ENCODE measurements around the gene PGAP6.
"Not testable (repeated sequence)": the region's sequence is repeated elsewhere in the genome, so short reads cannot be mapped to it uniquely, and the experiment has no call there.

The PGAP6 gene

DNA sequence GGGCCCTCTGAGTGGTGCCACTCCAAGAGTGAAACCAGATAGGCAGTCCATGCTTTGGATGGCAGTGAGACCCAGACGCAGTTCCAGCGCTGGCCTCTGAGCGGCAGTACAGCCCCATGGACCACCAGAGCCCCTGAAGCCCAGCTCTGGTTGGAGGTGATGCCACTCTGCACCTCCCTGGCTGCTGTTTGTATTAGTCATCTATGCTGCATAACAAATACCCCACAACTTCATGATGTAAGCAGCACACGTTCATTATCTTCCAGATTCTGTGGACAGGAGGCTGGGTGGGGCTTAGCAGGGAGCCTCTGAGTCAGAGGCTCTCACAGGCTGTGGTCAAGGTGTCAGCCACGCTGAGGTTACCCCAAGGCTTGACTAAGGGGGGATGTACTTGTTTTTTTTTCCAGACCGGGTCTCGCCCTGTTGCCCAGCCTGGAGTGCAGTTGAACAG lies 10.1 kb upstream of the PGAP6 start:
- Histone ChIP-seq H3K9me3 (ENCODE audit: insufficient read depth, low read length, severe bottlenecking) (no peaks in the 10 kb centered on the region), H3K27ac (ENCODE audit: low read length) (no peak overlapping the region), H3K4me2 (ENCODE audit: insufficient read depth, low read length) (peak overlapping the region; percentile 28; the same call in 1 of the 2 replicates), H2AFZ (ENCODE audit: low read depth, low read length) (no peak overlapping the region), H3K4me3 (ENCODE audit: low read depth in 1 of 2, low read length in 2 of 2) (no peak overlapping the region), H4K20me1 (ENCODE audit: insufficient read depth, low read length) (no peaks in the 10 kb centered on the region), H3K79me2 (ENCODE audit: insufficient read depth, low read length) (peaks cover 12% of the 10 kb centered on the region), H3K27me3 (ENCODE audit: insufficient read depth, low read length, poor library complexity) (no peaks in the 10 kb centered on the region), H3K9ac (ENCODE audit: low read depth, low read length) (no peak overlapping the region), H3K4me1 (ENCODE audit: insufficient read depth, low read length) (peaks cover 22% of the 10 kb centered on the region), H3K36me3 (ENCODE audit: insufficient read depth, low read length) (no peaks in the 10 kb centered on the region)
- peak; percentile 86 for ATAC-seq (ENCODE audit: insufficient read depth, low read depth)
- TF ChIP-seq EZH2 (IDR thresholded peaks at IDR 0.05; ENCODE audit: borderline replicate concordance, low read depth, low read length, severe bottlenecking), result no peak
- TF ChIP-seq, protein P1, sequence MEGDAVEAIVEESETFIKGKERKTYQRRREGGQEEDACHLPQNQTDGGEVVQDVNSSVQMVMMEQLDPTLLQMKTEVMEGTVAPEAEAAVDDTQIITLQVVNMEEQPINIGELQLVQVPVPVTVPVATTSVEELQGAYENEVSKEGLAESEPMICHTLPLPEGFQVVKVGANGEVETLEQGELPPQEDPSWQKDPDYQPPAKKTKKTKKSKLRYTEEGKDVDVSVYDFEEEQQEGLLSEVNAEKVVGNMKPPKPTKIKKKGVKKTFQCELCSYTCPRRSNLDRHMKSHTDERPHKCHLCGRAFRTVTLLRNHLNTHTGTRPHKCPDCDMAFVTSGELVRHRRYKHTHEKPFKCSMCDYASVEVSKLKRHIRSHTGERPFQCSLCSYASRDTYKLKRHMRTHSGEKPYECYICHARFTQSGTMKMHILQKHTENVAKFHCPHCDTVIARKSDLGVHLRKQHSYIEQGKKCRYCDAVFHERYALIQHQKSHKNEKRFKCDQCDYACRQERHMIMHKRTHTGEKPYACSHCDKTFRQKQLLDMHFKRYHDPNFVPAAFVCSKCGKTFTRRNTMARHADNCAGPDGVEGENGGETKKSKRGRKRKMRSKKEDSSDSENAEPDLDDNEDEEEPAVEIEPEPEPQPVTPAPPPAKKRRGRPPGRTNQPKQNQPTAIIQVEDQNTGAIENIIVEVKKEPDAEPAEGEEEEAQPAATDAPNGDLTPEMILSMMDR (IDR thresholded peaks at IDR 0.05; ENCODE audit: borderline replicate concordance, extremely low read depth, low read length, poor library complexity, severe bottlenecking), result peak; percentile 97
- peak; percentile 86 for DNase-seq

- Histone ChIP-seq H3K4me2 (ENCODE audit: insufficient read depth, low read length) (no peak overlapping the region), H3K27ac (ENCODE audit: low read length) (no peak overlapping the region), H3K9me3 (ENCODE audit: insufficient read depth, low read length, severe bottlenecking) (no peaks in the 10 kb centered on the region), H3K9ac (ENCODE audit: low read depth, low read length) (no peak overlapping the region), H4K20me1 (ENCODE audit: insufficient read depth, low read length) (no peaks in the 10 kb centered on the region), H3K4me1 (ENCODE audit: insufficient read depth, low read length) (peaks cover 2% of the 10 kb centered on the region; the same call in 1 of the 2 replicates), H3K79me2 (ENCODE audit: insufficient read depth, low read length) (0 out of 2 replicates have a peak, but pooled peaks cover 1% of the 10 kb centered on the region), H2AFZ (ENCODE audit: low read depth, low read length) (no peak overlapping the region), H3K27me3 (ENCODE audit: insufficient read depth, low read length, poor library complexity) (no peaks in the 10 kb centered on the region), H3K36me3 (ENCODE audit: insufficient read depth, low read length) (no peaks in the 10 kb centered on the region), H3K4me3 (ENCODE audit: low read depth in 1 of 2, low read length in 2 of 2) (no peak overlapping the region)
- DNase-seq (no peak), ATAC-seq (ENCODE audit: insufficient read depth, low read depth) (no peak)
- no peak for TF ChIP-seq EZH2 (IDR thresholded peaks at IDR 0.05; ENCODE audit: borderline replicate concordance, low read depth, low read length, severe bottlenecking)
- TF ChIP-seq, protein P1 (IDR thresholded peaks at IDR 0.05; ENCODE audit: borderline replicate concordance, extremely low read depth, low read length, poor library complexity, severe bottlenecking), result no peak
Observed at GRCh38 chr16:389352-389751, 7.6 kb upstream of the PGAP6 start.

DNA sequence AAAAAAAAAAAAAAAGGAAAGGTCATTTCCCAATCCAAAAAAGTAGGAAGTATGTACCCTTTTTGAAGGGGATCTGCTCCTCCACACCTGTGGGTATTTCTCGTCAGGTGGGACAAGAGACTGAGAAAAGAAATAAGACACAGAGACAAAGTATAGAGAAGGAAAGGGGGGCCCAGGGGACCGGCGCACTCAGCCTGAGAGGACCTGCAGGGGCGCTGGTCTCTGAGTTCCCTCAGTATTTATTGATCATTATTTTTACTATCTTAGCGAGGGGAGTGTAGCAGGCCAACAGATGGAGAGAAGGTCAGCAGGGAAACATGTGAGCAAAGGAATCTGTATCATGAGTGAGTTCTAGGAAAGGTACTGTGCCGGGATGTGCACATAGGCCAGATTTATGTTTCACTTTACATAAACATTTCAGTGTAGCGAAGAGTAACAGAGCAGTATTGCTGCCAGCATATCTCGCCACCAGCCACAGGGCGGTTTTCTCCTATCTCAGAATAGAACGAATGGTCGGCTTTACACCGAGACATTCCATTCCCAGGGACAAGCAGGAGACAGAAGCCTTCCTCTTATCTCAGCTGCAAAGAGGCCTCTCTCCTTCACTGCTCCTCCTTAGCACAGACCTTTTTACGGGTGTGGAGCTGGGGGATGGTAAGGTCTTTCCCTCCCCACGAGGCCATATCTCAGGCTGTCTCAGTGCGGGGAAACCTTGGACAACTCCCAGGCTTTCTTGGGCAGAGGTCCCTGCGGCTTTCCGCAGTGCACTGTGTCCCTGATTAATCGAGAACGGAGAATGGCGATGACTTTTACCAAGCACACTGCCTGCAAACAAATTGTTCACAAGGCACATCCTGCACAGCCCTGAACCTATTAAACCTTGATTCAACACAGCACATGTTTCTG lies 6.2 kb upstream of the PGAP6 start:
- not testable (repeated sequence) for H3K36me3 ChIP-seq (ENCODE audit: insufficient read depth, low read length); H3K27ac ChIP-seq (ENCODE audit: low read length); H3K4me2 ChIP-seq (ENCODE audit: insufficient read depth, low read length); H3K27me3 ChIP-seq (ENCODE audit: insufficient read depth, low read length, poor library complexity); ATAC-seq (ENCODE audit: insufficient read depth, low read depth); H2AFZ ChIP-seq (ENCODE audit: low read depth, low read length); H3K9ac ChIP-seq (ENCODE audit: low read depth, low read length); H3K4me3 ChIP-seq (ENCODE audit: low read depth in 1 of 2, low read length in 2 of 2); H3K4me1 ChIP-seq (ENCODE audit: insufficient read depth, low read length); DNase-seq; H4K20me1 ChIP-seq (ENCODE audit: insufficient read depth, low read length); H3K79me2 ChIP-seq (ENCODE audit: insufficient read depth, low read length); H3K9me3 ChIP-seq (ENCODE audit: insufficient read depth, low read length, severe bottlenecking)

DNA sequence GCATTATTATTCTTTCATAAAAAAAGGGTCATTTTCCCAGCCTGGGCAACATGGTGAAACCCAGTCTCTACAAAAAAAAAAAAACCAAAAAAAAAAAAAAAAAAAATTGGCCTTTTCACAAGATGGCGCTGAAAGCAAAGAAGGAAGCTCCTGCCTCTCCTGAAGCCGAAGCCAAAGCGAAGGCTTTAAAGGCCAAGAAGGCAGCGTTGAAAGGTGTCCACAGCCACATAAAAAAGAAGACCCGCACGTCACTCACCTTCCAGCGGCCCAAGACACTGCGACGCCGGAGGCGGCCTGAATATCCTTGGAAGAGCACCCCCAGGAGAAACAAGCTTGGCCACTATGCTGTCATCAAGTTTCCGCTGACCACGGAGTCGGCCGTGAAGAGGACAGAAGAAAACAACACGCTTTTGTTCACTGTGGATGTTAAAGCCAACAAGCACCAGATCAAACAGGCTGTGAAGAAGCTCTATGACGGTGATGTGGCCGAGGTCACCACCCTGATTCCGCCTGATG lies 4.9 kb upstream of the PGAP6 start:
- Histone ChIP-seq H3K79me2 (ENCODE audit: insufficient read depth, low read length) (peaks cover 6% of the 10 kb centered on the region), H2AFZ (ENCODE audit: low read depth, low read length) (no peak overlapping the region), H3K9ac (ENCODE audit: low read depth, low read length) (no peak overlapping the region), H3K9me3 (ENCODE audit: insufficient read depth, low read length, severe bottlenecking) (no peaks in the 10 kb centered on the region), H3K4me2 (ENCODE audit: insufficient read depth, low read length) (no peak overlapping the region), H3K27ac (ENCODE audit: low read length) (no peak overlapping the region), H3K36me3 (ENCODE audit: insufficient read depth, low read length) (no peaks in the 10 kb centered on the region), H3K4me1 (ENCODE audit: insufficient read depth, low read length) (peaks cover 15% of the 10 kb centered on the region), H4K20me1 (ENCODE audit: insufficient read depth, low read length) (no peaks in the 10 kb centered on the region), H3K27me3 (ENCODE audit: insufficient read depth, low read length, poor library complexity) (no peaks in the 10 kb centered on the region), H3K4me3 (ENCODE audit: low read depth in 1 of 2, low read length in 2 of 2) (no peak overlapping the region)
- ATAC-seq (ENCODE audit: insufficient read depth, low read depth), result no peak
- TF ChIP-seq EZH2 (IDR thresholded peaks at IDR 0.05; ENCODE audit: borderline replicate concordance, low read depth, low read length, severe bottlenecking), result no peak
- TF ChIP-seq, protein P1 (IDR thresholded peaks at IDR 0.05; ENCODE audit: borderline replicate concordance, extremely low read depth, low read length, poor library complexity, severe bottlenecking), result no peak
- no peak for DNase-seq

Measured in DND-41 (cell line).